ENCODE data around the gene ZFYVE27.

DNA sequence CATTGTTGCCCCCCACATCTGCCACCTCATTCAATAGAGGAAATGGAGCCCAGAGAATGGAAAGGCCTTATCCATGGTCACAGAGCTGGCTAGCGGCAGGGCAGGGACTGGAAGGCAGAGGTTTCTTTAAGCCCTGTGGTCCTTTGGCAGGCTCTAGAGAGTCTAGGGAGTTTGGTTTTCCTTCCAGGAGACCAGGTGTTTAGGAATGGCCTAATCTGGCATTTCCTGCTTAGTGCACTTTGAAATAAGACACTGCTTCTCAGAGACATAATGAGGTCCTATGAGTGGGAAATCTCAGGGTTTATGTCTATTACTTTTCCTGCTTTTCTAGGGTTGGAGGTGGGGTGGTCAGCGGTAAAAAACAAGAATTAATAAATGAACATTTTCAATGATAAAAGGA, 17.3 kb upstream of the ZFYVE27 start:
- no peak for TF ChIP-seq POLR2A (IDR thresholded peaks at IDR 0.05)
- TF ChIP-seq, protein P1, sequence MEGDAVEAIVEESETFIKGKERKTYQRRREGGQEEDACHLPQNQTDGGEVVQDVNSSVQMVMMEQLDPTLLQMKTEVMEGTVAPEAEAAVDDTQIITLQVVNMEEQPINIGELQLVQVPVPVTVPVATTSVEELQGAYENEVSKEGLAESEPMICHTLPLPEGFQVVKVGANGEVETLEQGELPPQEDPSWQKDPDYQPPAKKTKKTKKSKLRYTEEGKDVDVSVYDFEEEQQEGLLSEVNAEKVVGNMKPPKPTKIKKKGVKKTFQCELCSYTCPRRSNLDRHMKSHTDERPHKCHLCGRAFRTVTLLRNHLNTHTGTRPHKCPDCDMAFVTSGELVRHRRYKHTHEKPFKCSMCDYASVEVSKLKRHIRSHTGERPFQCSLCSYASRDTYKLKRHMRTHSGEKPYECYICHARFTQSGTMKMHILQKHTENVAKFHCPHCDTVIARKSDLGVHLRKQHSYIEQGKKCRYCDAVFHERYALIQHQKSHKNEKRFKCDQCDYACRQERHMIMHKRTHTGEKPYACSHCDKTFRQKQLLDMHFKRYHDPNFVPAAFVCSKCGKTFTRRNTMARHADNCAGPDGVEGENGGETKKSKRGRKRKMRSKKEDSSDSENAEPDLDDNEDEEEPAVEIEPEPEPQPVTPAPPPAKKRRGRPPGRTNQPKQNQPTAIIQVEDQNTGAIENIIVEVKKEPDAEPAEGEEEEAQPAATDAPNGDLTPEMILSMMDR (IDR thresholded peaks at IDR 0.05) = no peak
